Endothelial cell (in vitro differentiated cells): ENCODE data around the gene ARFGAP1. TPM values are rescaled to one million over a fixed set of nuclear protein-coding genes. Genes with fewer than 3 reads are reported as not detected.

Experiments used
- DNase-seq: peaks from one replicate; pipeline ENCODE4 v3.0.0; 2021; ENCODE audit warnings: low spot score
- H3K27ac Mint-ChIP-seq: one replicate; pipeline ENCODE4 v1.8.0; 2021; ENCODE audit warnings: mixed read lengths, inconsistent platforms; ENCODE audit not compliant: unreplicated experiment
- H3K27me3 Mint-ChIP-seq: one replicate; pipeline ENCODE4 v1.8.0; 2021; ENCODE audit warnings: mild to moderate bottlenecking, moderate library complexity, mixed read lengths, inconsistent platforms; ENCODE audit not compliant: unreplicated experiment
- H3K36me3 Mint-ChIP-seq: one replicate; pipeline ENCODE4 v1.8.0; 2021; ENCODE audit warnings: mild to moderate bottlenecking, low read depth, mixed read lengths, inconsistent platforms; ENCODE audit not compliant: unreplicated experiment
- H3K4me1 Mint-ChIP-seq: one replicate; pipeline ENCODE4 v1.8.0; 2021; ENCODE audit warnings: mild to moderate bottlenecking, mixed read lengths, inconsistent platforms; ENCODE audit not compliant: unreplicated experiment
- H3K4me3 Mint-ChIP-seq: one replicate; pipeline ENCODE4 v1.8.0; 2021; ENCODE audit warnings: mild to moderate bottlenecking, mixed read lengths, inconsistent platforms; ENCODE audit not compliant: unreplicated experiment
- H3K9me3 Mint-ChIP-seq: one replicate; pipeline ENCODE4 v1.8.0; 2021; ENCODE audit warnings: mixed read lengths, inconsistent platforms; ENCODE audit not compliant: unreplicated experiment
- CTCF ChIP-seq: fragments of 200-600 bp; sonication (generic); IDR thresholded peaks from one replicate; pipeline ENCODE4 v1.5.0; 2021; ENCODE audit warnings: antibody characterized with exemption; ENCODE audit not compliant: unreplicated experiment
- total RNA-seq: library from RNA; stranded (reverse); fragmentation: NEBNext Ultra II Directional; extraction: Animal tissue kit (Norgen Biotek cat#: 25700); gene quantifications from one replicate; pipeline ENCODE4 v1.2.1, GENCODE V29; 2021; ENCODE audit not compliant: unreplicated experiment

The ARFGAP1 gene
- total RNA-seq, 1 donor from 2014 or later, result 106 TPM

GRCh38 chr20:63321148-63321831, 48.7 kb downstream of the ARFGAP1 start:
- Mint-ChIP-seq H3K27ac (no peak overlapping the region), H3K36me3 (peaks cover 8% of the 10 kb centered on the region), H3K27me3 (peaks cover 1% of the 10 kb centered on the region), H3K9me3 (no peaks in the 10 kb centered on the region), H3K4me3 (no peak overlapping the region), H3K4me1 (peaks cover 3% of the 10 kb centered on the region)
- TF ChIP-seq CTCF, result no peak
- DNase-seq, result no peak

- no peaks in the 10 kb centered on the region for H3K9me3 Mint-ChIP-seq
- H3K4me1 Mint-ChIP-seq, result peaks cover 9% of the 10 kb centered on the region
- no peak overlapping the region for H3K4me3 Mint-ChIP-seq
- peaks cover 13% of the 10 kb centered on the region for H3K36me3 Mint-ChIP-seq
- no peak for TF ChIP-seq CTCF
- H3K27ac Mint-ChIP-seq, result no peak overlapping the region
- no peak for DNase-seq
- H3K27me3 Mint-ChIP-seq, result peaks cover 1% of the 10 kb centered on the region
Measured at GRCh38 chr20:63322146-63322932, 49.7 kb downstream of the ARFGAP1 start.

- Mint-ChIP-seq H3K9me3 (no peaks in the 10 kb centered on the region), H3K4me3 (peak overlapping the region; percentile 67), H3K36me3 (peaks cover 13% of the 10 kb centered on the region), H3K27me3 (peaks cover 1% of the 10 kb centered on the region), H3K27ac (peak overlapping the region; percentile 18), H3K4me1 (peaks cover 9% of the 10 kb centered on the region)
- no peak for DNase-seq
- TF ChIP-seq CTCF, result no peak
Measured at GRCh38 chr20:63322933-63323273, 50.3 kb downstream of the ARFGAP1 start.

GRCh38 chr20:63323357-63323981, 50.9 kb downstream of the ARFGAP1 start:
- H3K4me3 Mint-ChIP-seq, result peak overlapping the region; percentile 67
- peaks cover 13% of the 10 kb centered on the region for H3K36me3 Mint-ChIP-seq
- no peak for TF ChIP-seq CTCF
- H3K9me3 Mint-ChIP-seq, result no peaks in the 10 kb centered on the region
- no peak for DNase-seq
- H3K27me3 Mint-ChIP-seq, result peaks cover 1% of the 10 kb centered on the region
- peak overlapping the region; percentile 18 for H3K27ac Mint-ChIP-seq
- H3K4me1 Mint-ChIP-seq, result peaks cover 9% of the 10 kb centered on the region
